Activated naive CD4-positive, alpha-beta T cell treated with anti-CD3 and anti-CD28 coated beads, Interleukin-2, amount 50 U/mL, for 24 hours (primary cell): Measurements from ENCODE around the gene KLRG1.
A peak's percentile ranks its signal among the peaks of the same experiment; 100 is the strongest.

Experiments
- H3K27ac Mint-ChIP-seq: one replicate; pipeline ENCODE4 v1.8.0; 2021; ENCODE audit warnings: mild to moderate bottlenecking, mixed read lengths
- H3K27me3 Mint-ChIP-seq: one replicate; pipeline ENCODE4 v1.8.0; 2021; ENCODE audit warnings: mixed read lengths
- H3K36me3 Mint-ChIP-seq: one replicate; pipeline ENCODE4 v1.8.0; 2021; ENCODE audit warnings: mixed read lengths
- H3K4me1 Mint-ChIP-seq: one replicate; pipeline ENCODE4 v1.8.0; 2021; ENCODE audit warnings: mixed read lengths
- H3K4me3 Mint-ChIP-seq: one replicate; pipeline ENCODE4 v1.8.0; 2021; ENCODE audit warnings: mild to moderate bottlenecking, mixed read lengths
- H3K9me3 Mint-ChIP-seq: one replicate; pipeline ENCODE4 v1.8.0; 2021; ENCODE audit warnings: mixed read lengths

Gene KLRG1

GRCh38 chr12:9022592-9022991 is 33.2 kb downstream of the KLRG1 start:
- H3K4me1 Mint-ChIP-seq = peaks cover 51% of the 10 kb centered on the region
- H3K27me3 Mint-ChIP-seq = no peaks in the 10 kb centered on the region
- H3K9me3 Mint-ChIP-seq = peaks cover 6% of the 10 kb centered on the region
- no peak overlapping the region for H3K4me3 Mint-ChIP-seq
- H3K36me3 Mint-ChIP-seq = peaks cover 21% of the 10 kb centered on the region
- peak overlapping the region; percentile 85 for H3K27ac Mint-ChIP-seq

GRCh38 chr12:9024512-9024911 is 35.2 kb downstream of the KLRG1 start:
- H3K27ac Mint-ChIP-seq = no peak overlapping the region
- peaks cover 6% of the 10 kb centered on the region for H3K9me3 Mint-ChIP-seq
- H3K4me3 Mint-ChIP-seq = no peak overlapping the region
- peaks cover 46% of the 10 kb centered on the region for H3K4me1 Mint-ChIP-seq
- H3K36me3 Mint-ChIP-seq = peaks cover 20% of the 10 kb centered on the region
- H3K27me3 Mint-ChIP-seq = no peaks in the 10 kb centered on the region

- peak overlapping the region; percentile 98 for H3K27ac Mint-ChIP-seq
- H3K9me3 Mint-ChIP-seq = no peaks in the 10 kb centered on the region
- peak overlapping the region; percentile 41 for H3K4me3 Mint-ChIP-seq
- no peaks in the 10 kb centered on the region for H3K27me3 Mint-ChIP-seq
- peaks cover 58% of the 10 kb centered on the region for H3K4me1 Mint-ChIP-seq
- peaks cover 12% of the 10 kb centered on the region for H3K36me3 Mint-ChIP-seq
Measured at GRCh38 chr12:9027161-9028059, 38.1 kb downstream of the KLRG1 start.

GRCh38 chr12:9030776-9031175 is 41.4 kb downstream of the KLRG1 start:
- Mint-ChIP-seq H3K36me3 (peaks cover 15% of the 10 kb centered on the region), H3K4me1 (peaks cover 67% of the 10 kb centered on the region), H3K27me3 (no peaks in the 10 kb centered on the region), H3K4me3 (peak overlapping the region; percentile 1), H3K9me3 (no peaks in the 10 kb centered on the region), H3K27ac (peak overlapping the region; percentile 73)

GRCh38 chr12:9032202-9032964 is 43.0 kb downstream of the KLRG1 start:
- H3K27me3 Mint-ChIP-seq = no peaks in the 10 kb centered on the region
- peak overlapping the region; percentile 67 for H3K27ac Mint-ChIP-seq
- H3K4me1 Mint-ChIP-seq = peaks cover 77% of the 10 kb centered on the region

GRCh38 chr12:9033265-9033887 is 44.0 kb downstream of the KLRG1 start:
- Mint-ChIP-seq H3K27ac (no peak overlapping the region), H3K4me1 (peaks cover 80% of the 10 kb centered on the region)

More at GRCh38 chr12:9032202-9032964, 43.0 kb downstream of the KLRG1 start:
- no peak overlapping the region for H3K4me3 Mint-ChIP-seq
- peaks cover 13% of the 10 kb centered on the region for H3K36me3 Mint-ChIP-seq
- H3K9me3 Mint-ChIP-seq = no peaks in the 10 kb centered on the region

GRCh38 chr12:9034095-9034494 is 44.7 kb downstream of the KLRG1 start:
- H3K4me3 Mint-ChIP-seq = no peak overlapping the region
- H3K27ac Mint-ChIP-seq = no peak overlapping the region
- H3K9me3 Mint-ChIP-seq = no peaks in the 10 kb centered on the region
- H3K36me3 Mint-ChIP-seq = peaks cover 5% of the 10 kb centered on the region
- H3K4me1 Mint-ChIP-seq = peaks cover 83% of the 10 kb centered on the region
- no peaks in the 10 kb centered on the region for H3K27me3 Mint-ChIP-seq

More at GRCh38 chr12:9033265-9033887, 44.0 kb downstream of the KLRG1 start:
- no peaks in the 10 kb centered on the region for H3K9me3 Mint-ChIP-seq
- H3K36me3 Mint-ChIP-seq = peaks cover 8% of the 10 kb centered on the region
- H3K4me3 Mint-ChIP-seq = peak overlapping the region; percentile 36
- no peaks in the 10 kb centered on the region for H3K27me3 Mint-ChIP-seq

- Mint-ChIP-seq H3K4me3 (no peak overlapping the region), H3K36me3 (peaks cover 5% of the 10 kb centered on the region), H3K27me3 (no peaks in the 10 kb centered on the region), H3K9me3 (no peaks in the 10 kb centered on the region), H3K27ac (no peak overlapping the region), H3K4me1 (peaks cover 82% of the 10 kb centered on the region)
Measured at GRCh38 chr12:9036227-9036626, 46.9 kb downstream of the KLRG1 start.

GRCh38 chr12:9037431-9037830 is 48.1 kb downstream of the KLRG1 start:
- no peak overlapping the region for H3K27ac Mint-ChIP-seq
- H3K36me3 Mint-ChIP-seq = peaks cover 5% of the 10 kb centered on the region
- H3K9me3 Mint-ChIP-seq = no peaks in the 10 kb centered on the region
- H3K4me1 Mint-ChIP-seq = peaks cover 71% of the 10 kb centered on the region
- no peaks in the 10 kb centered on the region for H3K27me3 Mint-ChIP-seq
- no peak overlapping the region for H3K4me3 Mint-ChIP-seq

GRCh38 chr12:9039397-9039977 is 50.1 kb downstream of the KLRG1 start:
- Mint-ChIP-seq H3K27me3 (no peaks in the 10 kb centered on the region), H3K4me3 (peak overlapping the region; percentile 33), H3K36me3 (peaks cover 2% of the 10 kb centered on the region), H3K4me1 (peaks cover 53% of the 10 kb centered on the region), H3K27ac (peak overlapping the region; percentile 95), H3K9me3 (no peaks in the 10 kb centered on the region)

- Mint-ChIP-seq H3K27ac (peak overlapping the region; percentile 80), H3K36me3 (peaks cover 2% of the 10 kb centered on the region), H3K4me3 (peak overlapping the region; percentile 4), H3K27me3 (no peaks in the 10 kb centered on the region), H3K9me3 (no peaks in the 10 kb centered on the region), H3K4me1 (peaks cover 52% of the 10 kb centered on the region)
Measured at GRCh38 chr12:9040484-9041186, 51.3 kb downstream of the KLRG1 start.

GRCh38 chr12:9041321-9041720 is 52.0 kb downstream of the KLRG1 start:
- Mint-ChIP-seq H3K4me1 (peaks cover 52% of the 10 kb centered on the region), H3K27me3 (no peaks in the 10 kb centered on the region), H3K4me3 (no peak overlapping the region), H3K9me3 (no peaks in the 10 kb centered on the region), H3K36me3 (peaks cover 4% of the 10 kb centered on the region), H3K27ac (no peak overlapping the region)

GRCh38 chr12:9043766-9044165 is 54.4 kb downstream of the KLRG1 start:
- Mint-ChIP-seq H3K27ac (no peak overlapping the region), H3K27me3 (no peaks in the 10 kb centered on the region), H3K9me3 (no peaks in the 10 kb centered on the region), H3K4me1 (peaks cover 42% of the 10 kb centered on the region), H3K36me3 (peaks cover 4% of the 10 kb centered on the region), H3K4me3 (no peak overlapping the region)

- H3K27me3 Mint-ChIP-seq = no peaks in the 10 kb centered on the region
- peaks cover 30% of the 10 kb centered on the region for H3K4me1 Mint-ChIP-seq
- no peaks in the 10 kb centered on the region for H3K9me3 Mint-ChIP-seq
- no peak overlapping the region for H3K4me3 Mint-ChIP-seq
- H3K36me3 Mint-ChIP-seq = peaks cover 4% of the 10 kb centered on the region
- H3K27ac Mint-ChIP-seq = no peak overlapping the region
Measured at GRCh38 chr12:9047105-9047504, 57.8 kb downstream of the KLRG1 start.

- Mint-ChIP-seq H3K27me3 (no peaks in the 10 kb centered on the region), H3K27ac (peak overlapping the region; percentile 62), H3K4me1 (peaks cover 30% of the 10 kb centered on the region), H3K36me3 (peaks cover 4% of the 10 kb centered on the region), H3K4me3 (no peak overlapping the region), H3K9me3 (no peaks in the 10 kb centered on the region)
Measured at GRCh38 chr12:9048930-9049329, 59.6 kb downstream of the KLRG1 start.
